ENCODE data around the gene MAX. TPM values are rescaled to one million over a fixed set of nuclear protein-coding genes. Genes with fewer than 3 reads are reported as not detected.

MAX gene
- total RNA-seq, 1 experiment from 2014 or later, result 68.9 TPM

DNA sequence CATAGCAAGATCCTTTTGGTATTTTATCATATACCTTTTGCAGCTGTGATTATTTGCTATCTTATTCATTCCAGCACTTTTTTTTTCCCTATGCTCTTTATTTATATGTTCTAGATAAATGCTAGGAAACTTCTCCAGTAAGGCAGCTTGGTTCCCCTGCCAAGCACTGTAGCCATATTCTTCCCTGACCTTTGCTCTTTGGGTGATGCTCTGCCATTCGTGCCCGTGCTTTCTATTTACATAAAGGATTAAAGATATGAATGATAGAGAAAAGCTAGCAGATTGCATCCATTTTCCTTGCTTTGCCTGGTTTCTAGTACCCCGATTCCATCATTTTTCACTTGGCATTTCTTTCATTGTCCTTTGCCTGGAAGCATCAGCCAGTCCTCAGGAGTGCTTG, 73.4 kb downstream of the MAX start:
- BruUV-seq (replicated peaks), result no TSS peak
- POLR2A ChIA-PET (ENCODE audit: unreplicated experiment), result interaction anchor here (0.6 kb wide), 1 partner anchor 888 kb away, joined by 3 read pairs; no protein-coding TSS in a partner anchor
- TF ChIP-seq EZH2 (IDR thresholded peaks at IDR 0.05; ENCODE audit: low read length, unreplicated experiment), result no peak
- TF ChIP-seq, protein P1, sequence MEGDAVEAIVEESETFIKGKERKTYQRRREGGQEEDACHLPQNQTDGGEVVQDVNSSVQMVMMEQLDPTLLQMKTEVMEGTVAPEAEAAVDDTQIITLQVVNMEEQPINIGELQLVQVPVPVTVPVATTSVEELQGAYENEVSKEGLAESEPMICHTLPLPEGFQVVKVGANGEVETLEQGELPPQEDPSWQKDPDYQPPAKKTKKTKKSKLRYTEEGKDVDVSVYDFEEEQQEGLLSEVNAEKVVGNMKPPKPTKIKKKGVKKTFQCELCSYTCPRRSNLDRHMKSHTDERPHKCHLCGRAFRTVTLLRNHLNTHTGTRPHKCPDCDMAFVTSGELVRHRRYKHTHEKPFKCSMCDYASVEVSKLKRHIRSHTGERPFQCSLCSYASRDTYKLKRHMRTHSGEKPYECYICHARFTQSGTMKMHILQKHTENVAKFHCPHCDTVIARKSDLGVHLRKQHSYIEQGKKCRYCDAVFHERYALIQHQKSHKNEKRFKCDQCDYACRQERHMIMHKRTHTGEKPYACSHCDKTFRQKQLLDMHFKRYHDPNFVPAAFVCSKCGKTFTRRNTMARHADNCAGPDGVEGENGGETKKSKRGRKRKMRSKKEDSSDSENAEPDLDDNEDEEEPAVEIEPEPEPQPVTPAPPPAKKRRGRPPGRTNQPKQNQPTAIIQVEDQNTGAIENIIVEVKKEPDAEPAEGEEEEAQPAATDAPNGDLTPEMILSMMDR (conservative IDR thresholded peaks at IDR 0.05; ENCODE audit: low read depth, low read length), result no peak
- TF ChIP-seq EZH2phosphoT487 (IDR thresholded peaks at IDR 0.05; ENCODE audit: borderline replicate concordance, low read length), result no peak

DNA sequence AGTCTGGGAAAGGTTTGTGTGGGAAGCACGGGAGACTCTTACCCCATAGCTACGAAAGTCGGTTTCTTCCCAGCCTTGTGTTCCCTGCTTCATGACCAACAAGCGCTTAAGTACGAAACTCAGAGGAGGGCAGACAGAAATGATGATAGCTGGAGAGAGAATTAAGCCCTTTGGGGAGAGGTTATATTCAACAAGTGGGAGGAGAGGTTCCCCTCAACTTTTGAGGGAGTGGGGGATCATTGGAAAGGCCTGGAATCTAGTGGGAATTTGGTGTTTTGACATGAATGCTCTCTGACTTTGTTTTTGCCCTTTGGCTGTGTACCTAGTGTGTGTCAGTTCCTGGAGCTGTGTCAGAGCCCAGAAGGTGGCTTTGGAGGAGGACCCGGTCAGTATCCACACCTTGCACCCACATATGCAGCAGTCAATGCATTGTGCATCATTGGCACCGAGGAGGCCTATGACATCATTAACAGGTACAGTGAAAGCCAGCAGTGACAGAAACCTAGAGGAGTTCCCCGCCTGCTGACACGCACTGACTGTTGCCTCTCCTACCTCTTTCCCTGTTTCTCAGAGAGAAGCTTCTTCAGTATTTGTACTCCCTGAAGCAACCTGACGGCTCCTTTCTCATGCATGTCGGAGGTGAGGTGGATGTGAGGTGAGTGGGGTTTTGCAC, 75.1 kb downstream of the MAX start:
- TF ChIP-seq EZH2phosphoT487 (IDR thresholded peaks at IDR 0.05; ENCODE audit: borderline replicate concordance, low read length), result no peak
- no peak for TF ChIP-seq EZH2 (IDR thresholded peaks at IDR 0.05; ENCODE audit: low read length, unreplicated experiment)
- TF ChIP-seq, protein P1 (conservative IDR thresholded peaks at IDR 0.05; ENCODE audit: low read depth, low read length), result no peak
- H3K9me3 ChIP-seq (ENCODE audit: low read length), result no peaks in the 10 kb centered on the region
- no TSS peak for BruUV-seq (replicated peaks)
- no peaks in the 10 kb centered on the region for H3K9me2 ChIP-seq (replicated peaks; ENCODE audit: low read length)
- POLR2A ChIA-PET (ENCODE audit: unreplicated experiment), result no interaction called here
- no peaks in the 10 kb centered on the region for H3K27me3 ChIP-seq (ENCODE audit: low read length)
- peaks cover 5% of the 10 kb centered on the region; the same call in 1 of the 2 replicates for H3K4me1 ChIP-seq (ENCODE audit: insufficient read depth, low read length)
- peak; percentile 29 for DNase-seq
- H3K27ac ChIP-seq (ENCODE audit: low read length), result 0 out of 2 replicates have a peak overlapping the region, but pooled peaks have one; percentile 2
- no peak overlapping the region for H2AFZ ChIP-seq (ENCODE audit: low read length)
- no peaks in the 10 kb centered on the region for H3F3A ChIP-seq (ENCODE audit: low read length, unreplicated experiment)
- H3K9ac ChIP-seq (ENCODE audit: low read length), result no peak overlapping the region
- no peaks in the 10 kb centered on the region for H3K79me2 ChIP-seq (ENCODE audit: low read length)
- H4K20me1 ChIP-seq (ENCODE audit: low read length), result no peaks in the 10 kb centered on the region
- intact Hi-C loops (cut with micrococcal nuclease), result no loop called here
- peaks cover 18% of the 10 kb centered on the region; the same call in 1 of the 2 replicates for H3K36me3 ChIP-seq (ENCODE audit: low read depth, low read length)
- H3K4me2 ChIP-seq (ENCODE audit: low read length), result no peak overlapping the region
- no peak overlapping the region for H3K4me3 ChIP-seq (ENCODE audit: low read length)
- peak; percentile 53 for ATAC-seq
- CTCF ChIA-PET, result no interaction called here

More for the DNA sequence above, 73.4 kb downstream of the MAX start:
- intact Hi-C loops (cut with micrococcal nuclease), result no loop called here
- no peak for ATAC-seq
- Histone ChIP-seq H3K36me3 (ENCODE audit: low read depth, low read length) (peaks cover 22% of the 10 kb centered on the region; the same call in 1 of the 2 replicates), H3K4me1 (ENCODE audit: insufficient read depth, low read length) (peaks cover 5% of the 10 kb centered on the region; the same call in 1 of the 2 replicates), H3K4me2 (ENCODE audit: low read length) (no peak overlapping the region), H3K27me3 (ENCODE audit: low read length) (no peaks in the 10 kb centered on the region), H3F3A (ENCODE audit: low read length, unreplicated experiment) (no peaks in the 10 kb centered on the region), H3K4me3 (ENCODE audit: low read length) (no peak overlapping the region), H4K20me1 (ENCODE audit: low read length) (no peaks in the 10 kb centered on the region), H3K79me2 (ENCODE audit: low read length) (no peaks in the 10 kb centered on the region), H3K9me3 (ENCODE audit: low read length) (no peaks in the 10 kb centered on the region), H2AFZ (ENCODE audit: low read length) (no peak overlapping the region), H3K9ac (ENCODE audit: low read length) (no peak overlapping the region), H3K27ac (ENCODE audit: low read length) (no peak overlapping the region), H3K9me2 (replicated peaks; ENCODE audit: low read length) (no peaks in the 10 kb centered on the region)
- CTCF ChIA-PET, result interaction anchor here (0.6 kb wide), 1 partner anchor 40 kb away, joined by 5 read pairs; no protein-coding TSS in a partner anchor
- DNase-seq, result no peak

DNA sequence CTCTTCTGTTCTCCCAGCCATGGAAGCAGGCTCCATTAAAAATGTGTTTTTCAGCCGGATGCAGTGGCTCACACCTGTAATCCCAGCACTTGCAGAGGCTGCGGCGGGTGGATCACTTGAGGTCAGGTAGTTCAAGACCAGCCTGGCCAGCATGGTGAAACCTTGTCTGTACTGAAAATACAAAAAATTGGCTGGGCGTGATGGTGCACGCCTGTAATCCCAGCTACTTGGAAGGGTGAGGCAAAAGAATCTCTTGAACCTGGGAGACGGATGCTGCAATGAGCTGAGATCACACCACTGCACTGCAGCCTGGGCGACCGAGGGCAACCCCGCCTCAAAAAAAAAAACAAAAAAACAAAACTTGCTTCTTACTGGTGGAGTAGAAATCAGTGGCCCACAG, 75.8 kb downstream of the MAX start:
- Histone ChIP-seq H2AFZ (ENCODE audit: low read length) (no peak overlapping the region), H3F3A (ENCODE audit: low read length, unreplicated experiment) (no peaks in the 10 kb centered on the region), H3K4me2 (ENCODE audit: low read length) (no peak overlapping the region), H3K27ac (ENCODE audit: low read length) (no peak overlapping the region), H3K36me3 (ENCODE audit: low read depth, low read length) (peaks cover 15% of the 10 kb centered on the region; the same call in 1 of the 2 replicates), H4K20me1 (ENCODE audit: low read length) (no peaks in the 10 kb centered on the region), H3K79me2 (ENCODE audit: low read length) (no peaks in the 10 kb centered on the region), H3K9ac (ENCODE audit: low read length) (no peak overlapping the region), H3K4me1 (ENCODE audit: insufficient read depth, low read length) (peaks cover 5% of the 10 kb centered on the region; the same call in 1 of the 2 replicates), H3K27me3 (ENCODE audit: low read length) (no peaks in the 10 kb centered on the region), H3K9me2 (replicated peaks; ENCODE audit: low read length) (no peaks in the 10 kb centered on the region), H3K9me3 (ENCODE audit: low read length) (no peaks in the 10 kb centered on the region), H3K4me3 (ENCODE audit: low read length) (no peak overlapping the region)
- CTCF ChIA-PET, result no interaction called here
- ATAC-seq, result no peak
- POLR2A ChIA-PET (ENCODE audit: unreplicated experiment), result no interaction called here
- intact Hi-C loops (cut with micrococcal nuclease), result no loop called here
- DNase-seq, result no peak
- TF ChIP-seq, protein P1 (conservative IDR thresholded peaks at IDR 0.05; ENCODE audit: low read depth, low read length), result no peak
- TF ChIP-seq EZH2 (IDR thresholded peaks at IDR 0.05; ENCODE audit: low read length, unreplicated experiment) (no peak), EZH2phosphoT487 (IDR thresholded peaks at IDR 0.05; ENCODE audit: borderline replicate concordance, low read length) (no peak)
- BruUV-seq (replicated peaks), result no TSS peak
